Cerebellar nuclear complex (tissue), 1 donor: ENCODE data around the gene HTR1D.

Source experiments
- DNase-seq, 2 experiments: peaks; one replicate each; lab custom pipeline; 2025; lab: John Stamatoyannopoulos, UW

Gene HTR1D

DNA sequence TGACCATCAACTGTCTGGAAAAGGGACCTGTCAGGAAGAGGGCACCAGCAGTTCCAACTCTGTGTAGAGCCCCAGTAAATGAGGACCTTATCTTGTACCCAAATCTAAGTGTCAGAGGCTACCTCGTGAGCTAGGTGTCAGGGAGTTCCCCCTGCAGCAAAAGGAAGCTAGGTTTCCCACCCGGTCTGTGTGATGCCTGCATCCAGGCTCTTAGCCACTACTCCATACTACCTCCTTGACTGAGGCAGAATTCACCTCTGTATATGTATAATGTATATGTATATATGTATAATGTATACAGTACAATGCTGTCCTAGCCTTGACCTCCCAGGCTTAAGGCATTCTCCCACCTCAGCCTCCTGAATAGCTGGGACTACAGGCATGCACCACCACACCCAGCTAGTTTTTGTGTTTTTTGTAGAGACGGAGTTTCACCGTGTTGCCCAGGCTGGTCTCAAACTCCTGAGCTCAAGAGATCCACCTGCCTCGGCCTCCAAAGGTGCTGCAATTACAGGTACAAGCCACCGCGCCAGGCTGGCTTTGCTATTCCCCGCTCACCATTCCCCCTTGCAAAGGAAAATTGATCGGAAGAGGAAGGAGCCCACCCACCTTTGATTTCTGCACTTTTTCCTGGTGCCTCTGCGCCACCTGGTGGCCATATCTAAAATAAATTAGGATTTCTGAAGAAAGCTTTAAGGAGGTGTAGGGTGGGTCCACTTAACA, 32.9 kb downstream of the HTR1D start:
- DNase-seq = peak in 1 of 2 experiments; percentile 2

DNA sequence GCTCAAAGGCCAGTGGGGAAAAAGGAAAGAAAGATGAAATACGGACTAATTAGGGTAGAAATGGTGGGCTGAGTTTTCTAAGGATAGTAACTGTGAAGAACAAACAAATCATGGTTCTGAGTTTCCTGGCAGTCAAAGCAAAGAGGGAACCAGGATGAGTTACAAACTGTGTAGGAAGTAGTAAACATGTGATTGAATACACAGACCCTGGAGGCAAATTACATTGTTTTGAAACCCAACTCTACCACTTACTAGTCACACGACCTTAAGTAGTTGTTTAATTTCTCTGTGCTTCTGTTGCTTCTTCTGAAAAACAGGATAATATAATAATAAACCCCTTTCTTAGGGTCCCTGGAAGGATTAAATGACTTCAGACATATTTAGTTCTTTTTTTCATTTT, 37.4 kb downstream of the HTR1D start:
- no peak for DNase-seq

GRCh38 chr1:23178950-23179349, 38.4 kb downstream of the HTR1D start:
- DNase-seq = no peak

- DNase-seq = no peak
Measured at GRCh38 chr1:23178414-23178813, 38.9 kb downstream of the HTR1D start.

GRCh38 chr1:23177438-23178380, 39.6 kb downstream of the HTR1D start:
- no peak for DNase-seq

GRCh38 chr1:23177031-23177430, 40.3 kb downstream of the HTR1D start:
- DNase-seq = no peak

- DNase-seq = no peak
Measured at GRCh38 chr1:23174426-23175110, 42.7 kb downstream of the HTR1D start.

- DNase-seq = no peak
Measured at GRCh38 chr1:23171181-23171755, 46.0 kb downstream of the HTR1D start.

DNA sequence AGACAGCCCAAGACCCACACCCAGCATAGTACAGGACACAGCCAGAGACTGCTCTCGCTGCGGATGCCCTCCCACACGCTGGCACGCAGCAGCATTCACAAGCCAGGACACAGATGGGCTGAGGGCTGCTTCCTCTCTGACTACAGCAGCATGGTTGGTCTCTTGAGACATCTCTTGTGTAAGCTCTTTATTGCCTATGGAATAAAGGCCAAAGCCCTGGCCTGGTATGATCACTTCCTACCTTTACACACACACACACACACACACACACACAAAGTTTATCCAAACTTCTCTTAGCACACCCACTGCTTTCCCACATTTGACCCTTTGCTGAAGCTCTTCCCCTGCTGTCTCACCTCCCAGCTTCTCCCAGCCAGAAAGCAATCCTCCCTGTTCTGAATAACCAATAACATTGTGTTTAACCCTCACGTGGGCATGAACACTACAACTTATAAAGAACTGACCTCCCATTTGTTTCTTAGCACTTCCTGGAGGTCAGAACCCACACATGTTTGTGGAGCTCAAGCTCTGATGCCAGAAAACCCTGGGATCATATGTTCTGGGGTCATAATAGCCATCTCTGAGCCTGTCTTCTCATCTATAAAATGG, 47.5 kb downstream of the HTR1D start:
- peak in 1 of 2 experiments; percentile 1 for DNase-seq

DNA sequence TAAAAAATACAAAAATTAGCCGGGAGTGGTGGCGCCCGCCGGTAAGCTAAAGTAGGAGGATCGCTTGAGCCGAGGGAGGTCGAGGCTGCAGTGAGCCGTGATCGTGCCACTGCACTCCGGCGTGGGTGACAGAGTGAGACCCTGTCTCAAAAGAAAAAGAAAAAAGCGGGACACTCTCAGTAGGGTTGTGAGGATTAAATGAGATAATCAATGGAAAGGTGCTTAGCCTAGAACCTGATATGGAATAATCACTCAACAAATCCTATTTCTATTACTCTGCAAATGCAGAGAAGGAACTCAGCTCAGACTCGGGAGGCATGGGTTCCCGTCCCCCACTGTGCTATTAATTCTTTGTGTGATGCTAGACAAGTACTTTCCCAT, 48.1 kb downstream of the HTR1D start:
- DNase-seq = no peak

DNA sequence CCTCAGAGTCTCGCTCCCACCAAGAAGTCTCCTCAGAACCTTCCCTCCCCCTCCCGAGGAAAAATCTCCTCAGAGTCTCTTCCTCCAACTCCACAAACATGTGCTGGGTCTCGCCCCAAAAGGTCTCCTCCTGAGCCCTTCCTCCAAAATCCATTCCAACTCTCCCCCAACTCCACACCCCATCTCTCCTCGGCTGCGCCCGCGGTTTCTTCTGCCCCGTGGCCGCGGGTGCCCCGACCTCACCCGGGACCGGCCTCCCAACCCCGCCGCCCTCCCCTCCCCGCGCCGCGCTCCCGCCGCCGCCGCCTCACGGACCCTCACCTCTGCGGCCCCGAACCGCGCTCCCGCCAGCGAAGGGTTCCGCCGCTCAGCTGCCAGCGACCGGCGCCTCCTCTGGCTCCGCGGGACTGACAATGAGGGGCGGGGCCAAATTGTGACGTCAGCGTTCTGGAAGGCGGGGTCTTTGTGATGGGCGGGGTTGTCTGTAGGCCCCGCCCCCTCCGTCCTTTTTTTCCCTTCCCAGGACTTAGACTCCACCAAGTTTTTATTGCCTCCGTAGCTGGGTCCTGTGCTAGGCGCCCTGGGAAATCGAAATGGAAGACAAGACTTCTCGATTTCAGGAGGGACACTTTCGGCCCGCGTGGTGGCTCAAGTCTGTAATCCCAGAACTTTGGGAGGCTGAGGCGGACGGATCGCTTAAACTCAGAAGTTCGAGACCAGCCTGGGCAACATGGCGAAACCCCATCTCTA, 48.7 kb downstream of the HTR1D start, which contains the start of gene LUZP1:
Gene LUZP1, minus strand, starts transcription at position 412 of the 750 bp plus-strand sequence.
- peak in 1 of 2 experiments; percentile 2 for DNase-seq

GRCh38 chr1:23168079-23168444, 49.2 kb downstream of the HTR1D start:
- DNase-seq = no peak

- DNase-seq = no peak
Measured at GRCh38 chr1:23167353-23168078, 49.8 kb downstream of the HTR1D start.

- no peak for DNase-seq
Measured at GRCh38 chr1:23166854-23167253, 50.4 kb downstream of the HTR1D start.

DNA sequence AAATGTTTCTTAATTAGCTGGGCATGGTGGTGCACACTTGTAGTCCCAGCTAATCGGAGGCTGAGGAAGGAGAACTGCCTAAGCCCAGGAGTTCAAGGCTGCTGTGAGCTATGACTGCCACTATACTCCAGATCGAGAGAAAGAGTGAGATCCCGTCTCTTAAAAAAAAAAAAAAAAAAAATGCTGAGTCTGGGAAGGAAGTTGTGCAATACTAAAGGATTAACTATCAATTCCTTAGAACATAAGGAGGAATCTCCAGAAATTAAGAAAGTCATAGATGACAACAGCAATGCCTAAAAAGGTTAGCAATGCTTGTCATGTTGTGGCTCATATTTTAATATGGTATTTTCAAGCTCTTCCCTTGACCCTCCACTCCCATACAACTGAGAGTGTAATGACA, 53.9 kb downstream of the HTR1D start:
- DNase-seq = no peak

GRCh38 chr1:23159963-23160877, 57.1 kb downstream of the HTR1D start:
- no peak for DNase-seq

DNA sequence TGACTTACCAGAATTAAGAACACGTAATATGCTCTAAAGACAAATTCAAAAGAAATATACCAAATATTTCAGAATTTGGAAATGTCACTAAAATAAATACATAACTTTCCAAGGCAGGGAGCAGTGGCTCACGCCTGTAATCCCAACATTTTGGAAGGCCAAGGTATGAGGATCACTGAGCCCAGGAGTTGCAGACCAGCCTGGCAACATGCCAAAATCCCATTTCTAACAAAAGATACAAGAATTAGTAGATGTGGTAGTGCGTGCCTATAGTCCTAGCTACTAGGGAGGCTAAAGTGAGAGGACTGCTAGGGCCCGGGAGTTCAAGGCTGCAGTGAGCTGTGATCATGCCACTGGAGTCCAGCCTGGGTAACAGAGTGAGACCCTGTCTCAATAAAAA, 60.4 kb downstream of the HTR1D start:
- DNase-seq = no peak

- no peak for DNase-seq
Measured at GRCh38 chr1:23152966-23153684, 64.2 kb downstream of the HTR1D start.

DNA sequence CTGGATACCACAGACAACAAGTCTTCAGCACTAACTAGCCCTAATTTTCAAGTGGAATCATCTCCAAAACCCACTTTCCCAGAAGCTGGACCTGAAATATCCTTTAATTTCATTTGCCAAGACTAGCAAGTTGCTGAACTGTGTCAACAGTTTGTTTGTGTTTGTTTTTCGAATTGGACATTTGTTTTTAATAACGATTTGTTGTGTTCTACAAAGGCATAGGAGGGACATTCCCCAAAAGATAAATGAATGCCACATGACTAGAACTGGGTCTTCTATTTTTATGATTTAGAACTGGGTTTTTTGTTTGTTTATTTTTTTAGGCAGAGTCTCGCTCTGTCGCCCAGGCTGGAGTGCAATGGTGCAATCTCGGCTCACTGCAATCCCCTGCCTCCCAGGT, 66.6 kb downstream of the HTR1D start:
- DNase-seq = no peak
